Gastroesophageal sphincter (tissue), 3 donors: ENCODE measurements around the gene AGFG2.

ENCODE experiments used
- CTCF ChIP-seq, 4 experiments: fragments of 200-600 bp in 2 of 4; fragments of 450-650 bp in 2 of 4; sonication (generic) in 1 of 4; IDR thresholded peaks; one replicate each; pipeline ENCODE4 v1.5.1; 2017 to 2019; ENCODE audit warnings: antibody characterized with exemption in 4 of 4, mild to moderate bottlenecking in 2 of 4, moderate library complexity in 2 of 4
- POLR2A ChIP-seq, 2 donors: fragments of 450-650 bp; IDR thresholded peaks; one replicate each; pipeline ENCODE4 v1.6.1; 2017; ENCODE audit warnings: antibody characterized with exemption in 2 of 2, mild to moderate bottlenecking in 2 of 2, moderate library complexity in 1 of 2
- POLR2AphosphoS5 ChIP-seq: sonication (generic); formaldehyde crosslinking; IDR thresholded peaks from one replicate; pipeline ENCODE4 v1.6.1; 2017; ENCODE audit warnings: antibody characterized with exemption

- no peak for TF ChIP-seq CTCF (IDR thresholded peaks at IDR 0.05)
- no peak for TF ChIP-seq POLR2A (IDR thresholded peaks at IDR 0.05)
- no peak for TF ChIP-seq POLR2AphosphoS5
Measured at GRCh38 chr7:100567751-100568175, 28.8 kb downstream of the AGFG2 start.
